ENCODE results near the gene MAF.

MAF gene

GRCh38 chr16:79627092-79627491, 26.6 kb upstream of the MAF start:
- Histone ChIP-seq H3K9ac (no peak overlapping the region), H3K4me3 (ENCODE audit: low read depth, low read length) (no peak overlapping the region), H3K36me3 (ENCODE audit: control insufficient read depth, insufficient read depth, low read length) (no peaks in the 10 kb centered on the region), H3K4me2 (ENCODE audit: low read length) (no peak overlapping the region), H3K27ac (no peak overlapping the region), H3K79me2 (no peaks in the 10 kb centered on the region), H3K27me3 (ENCODE audit: control insufficient read depth, insufficient read depth, low read length) (no peaks in the 10 kb centered on the region), H3K4me1 (peaks cover 3% of the 10 kb centered on the region), H2AFZ (no peak overlapping the region), H3K9me3 (ENCODE audit: control insufficient read depth, low read length) (no peaks in the 10 kb centered on the region)
- TF ChIP-seq CTCF (IDR thresholded peaks at IDR 0.05): no peak

GRCh38 chr16:79625738-79626137, 25.2 kb upstream of the MAF start:
- Histone ChIP-seq H3K4me2 (ENCODE audit: low read length) (no peak overlapping the region), H3K4me3 (ENCODE audit: low read depth, low read length) (no peak overlapping the region), H3K36me3 (ENCODE audit: control insufficient read depth, insufficient read depth, low read length) (no peaks in the 10 kb centered on the region), H3K9me3 (ENCODE audit: control insufficient read depth, low read length) (no peaks in the 10 kb centered on the region), H3K9ac (no peak overlapping the region), H3K4me1 (no peaks in the 10 kb centered on the region), H3K79me2 (no peaks in the 10 kb centered on the region), H2AFZ (no peak overlapping the region), H3K27ac (no peak overlapping the region), H3K27me3 (ENCODE audit: control insufficient read depth, insufficient read depth, low read length) (no peaks in the 10 kb centered on the region)
- no peak for TF ChIP-seq CTCF (IDR thresholded peaks at IDR 0.05)

GRCh38 chr16:79623824-79624223, 23.3 kb upstream of the MAF start:
- Histone ChIP-seq H3K4me3 (ENCODE audit: low read depth, low read length) (no peak overlapping the region), H3K27me3 (ENCODE audit: control insufficient read depth, insufficient read depth, low read length) (no peaks in the 10 kb centered on the region), H3K36me3 (ENCODE audit: control insufficient read depth, insufficient read depth, low read length) (no peaks in the 10 kb centered on the region), H3K4me2 (ENCODE audit: low read length) (no peak overlapping the region), H2AFZ (no peak overlapping the region), H3K27ac (no peak overlapping the region), H3K4me1 (no peaks in the 10 kb centered on the region), H3K9me3 (ENCODE audit: control insufficient read depth, low read length) (no peaks in the 10 kb centered on the region), H3K79me2 (no peaks in the 10 kb centered on the region), H3K9ac (no peak overlapping the region)
- TF ChIP-seq CTCF (IDR thresholded peaks at IDR 0.05): no peak

GRCh38 chr16:79623062-79623461, 22.5 kb upstream of the MAF start:
- Histone ChIP-seq H3K27ac (no peak overlapping the region), H3K79me2 (no peaks in the 10 kb centered on the region), H2AFZ (no peak overlapping the region), H3K27me3 (ENCODE audit: control insufficient read depth, insufficient read depth, low read length) (no peaks in the 10 kb centered on the region), H3K4me1 (no peaks in the 10 kb centered on the region), H3K9me3 (ENCODE audit: control insufficient read depth, low read length) (no peaks in the 10 kb centered on the region), H3K36me3 (ENCODE audit: control insufficient read depth, insufficient read depth, low read length) (no peaks in the 10 kb centered on the region), H3K9ac (no peak overlapping the region), H3K4me2 (ENCODE audit: low read length) (no peak overlapping the region), H3K4me3 (ENCODE audit: low read depth, low read length) (no peak overlapping the region)
- no peak for TF ChIP-seq CTCF (IDR thresholded peaks at IDR 0.05)

- no peak for TF ChIP-seq CTCF (IDR thresholded peaks at IDR 0.05)
- Histone ChIP-seq H3K9me3 (ENCODE audit: control insufficient read depth, low read length) (no peaks in the 10 kb centered on the region), H3K4me3 (ENCODE audit: low read depth, low read length) (no peak overlapping the region), H3K27ac (no peak overlapping the region), H3K9ac (no peak overlapping the region), H3K79me2 (no peaks in the 10 kb centered on the region), H3K4me2 (ENCODE audit: low read length) (no peak overlapping the region), H2AFZ (no peak overlapping the region), H3K36me3 (ENCODE audit: control insufficient read depth, insufficient read depth, low read length) (no peaks in the 10 kb centered on the region), H3K27me3 (ENCODE audit: control insufficient read depth, insufficient read depth, low read length) (no peaks in the 10 kb centered on the region), H3K4me1 (no peaks in the 10 kb centered on the region)
Observed at GRCh38 chr16:79621027-79621426, 20.5 kb upstream of the MAF start.

All from parathyroid adenoma (tissue), 2 donors.